Upper lobe of left lung (tissue), 4 donors: Measurements from ENCODE around the gene PPP6R1.

ENCODE experiments used
- CTCF ChIP-seq, 6 experiments: fragments of 450-650 bp in 4 of 6; fragments of 200-600 bp in 2 of 6; sonication (generic) in 2 of 6; IDR thresholded peaks; one replicate each; pipeline ENCODE4 v1.5.1; 2016 to 2019; ENCODE audit warnings: antibody characterized with exemption in 6 of 6
- POLR2A ChIP-seq, 4 donors: fragments of 450-650 bp; IDR thresholded peaks; one replicate each; pipeline ENCODE4 v1.5.1; 2016 to 2017; ENCODE audit warnings: antibody characterized with exemption in 4 of 4, mild to moderate bottlenecking in 2 of 4
- POLR2AphosphoS5 ChIP-seq, 2 donors: sonication (generic); formaldehyde crosslinking; IDR thresholded peaks; one replicate each; pipeline ENCODE4 v1.5.1; 2017; ENCODE audit warnings: antibody characterized with exemption in 2 of 2

GRCh38 chr19:55301459-55302317 is 42.9 kb upstream of the PPP6R1 start:
- TF ChIP-seq POLR2A (IDR thresholded peaks at IDR 0.05) (no peak), CTCF (IDR thresholded peaks at IDR 0.05) (peak; percentile 96 to 98 (median 97)), POLR2AphosphoS5 (IDR thresholded peaks at IDR 0.05) (no peak)
